ENCODE results near the gene FAM174B. TPM values are rescaled to one million over a fixed set of nuclear protein-coding genes. Genes with fewer than 3 reads are reported as not detected.

The FAM174B gene
- total RNA-seq, 1 experiment from 2014 or later = 0.81 TPM

DNA sequence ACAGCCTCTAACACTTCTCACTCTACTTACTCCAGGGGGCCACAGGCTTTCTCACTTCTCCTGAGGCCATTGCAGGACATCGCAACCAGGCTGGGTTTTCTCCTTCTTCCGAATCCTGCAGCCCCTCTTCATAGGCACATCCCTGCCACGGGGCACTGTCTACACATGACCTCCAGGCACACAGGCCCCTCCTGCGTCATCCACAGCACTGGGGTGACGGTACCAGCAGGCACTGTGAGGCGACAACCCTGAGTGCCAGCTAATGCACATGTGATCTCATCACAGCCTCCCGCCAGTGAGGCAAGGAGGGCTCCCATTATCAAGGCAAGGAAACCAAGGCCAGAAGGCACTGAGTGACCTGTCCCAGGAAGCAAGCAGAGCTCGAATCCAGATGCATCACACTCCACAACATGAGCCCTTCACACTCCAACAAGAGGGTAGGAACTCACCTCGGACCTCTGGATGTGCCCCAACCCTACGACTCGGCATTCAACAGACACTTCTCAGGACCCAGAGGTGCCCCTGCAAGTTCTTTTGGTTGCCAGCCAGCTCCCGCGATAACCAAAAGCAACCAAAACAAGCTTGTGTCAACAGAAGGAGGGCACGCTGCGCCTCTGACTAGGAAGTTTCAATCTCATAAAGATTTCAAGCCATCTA is 16.7 kb downstream of the FAM174B start:
- DNase-seq (ENCODE audit: low spot score) = no peak

DNA sequence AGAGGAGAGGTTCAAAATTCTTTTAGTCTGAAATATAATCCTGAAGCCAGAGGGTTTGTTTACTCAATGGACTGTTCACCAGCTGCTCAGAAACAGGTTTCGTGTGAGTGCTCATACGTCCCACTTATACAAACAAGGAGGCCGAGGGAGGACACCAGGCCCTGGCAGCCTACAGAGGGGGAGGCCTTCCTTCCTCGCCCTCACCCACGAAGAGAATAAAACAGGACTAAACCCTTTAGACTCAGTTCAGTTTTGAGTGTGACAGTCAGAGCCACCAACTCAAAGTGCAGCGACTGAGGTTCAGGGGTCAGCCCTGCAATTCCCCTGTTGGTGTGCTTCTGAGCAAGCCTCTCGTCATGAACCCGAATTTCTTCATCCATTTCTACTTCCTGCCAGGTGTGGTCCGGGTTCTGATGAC is 17.3 kb downstream of the FAM174B start:
- DNase-seq (ENCODE audit: low spot score) = no peak

DNA sequence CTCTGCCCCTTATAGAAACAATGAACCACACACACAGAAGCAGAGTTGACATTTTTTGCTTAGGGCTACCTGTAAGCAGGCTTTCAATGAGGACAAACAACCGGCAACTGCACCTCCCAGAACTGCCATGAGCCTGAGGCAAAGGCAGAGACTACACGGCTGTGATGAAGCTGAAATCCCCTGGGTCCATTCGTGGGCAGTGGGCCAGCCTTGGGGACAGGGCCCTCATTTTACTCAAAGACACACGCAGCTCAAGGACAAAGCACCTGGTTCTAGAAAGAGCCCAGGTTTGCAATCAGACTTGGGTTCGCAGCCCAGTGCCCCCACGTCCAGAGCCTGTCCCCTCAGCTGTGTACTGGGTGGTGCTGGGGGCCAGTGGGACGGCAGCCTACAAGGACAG is 17.9 kb downstream of the FAM174B start:
- no peak for DNase-seq (ENCODE audit: low spot score)

DNA sequence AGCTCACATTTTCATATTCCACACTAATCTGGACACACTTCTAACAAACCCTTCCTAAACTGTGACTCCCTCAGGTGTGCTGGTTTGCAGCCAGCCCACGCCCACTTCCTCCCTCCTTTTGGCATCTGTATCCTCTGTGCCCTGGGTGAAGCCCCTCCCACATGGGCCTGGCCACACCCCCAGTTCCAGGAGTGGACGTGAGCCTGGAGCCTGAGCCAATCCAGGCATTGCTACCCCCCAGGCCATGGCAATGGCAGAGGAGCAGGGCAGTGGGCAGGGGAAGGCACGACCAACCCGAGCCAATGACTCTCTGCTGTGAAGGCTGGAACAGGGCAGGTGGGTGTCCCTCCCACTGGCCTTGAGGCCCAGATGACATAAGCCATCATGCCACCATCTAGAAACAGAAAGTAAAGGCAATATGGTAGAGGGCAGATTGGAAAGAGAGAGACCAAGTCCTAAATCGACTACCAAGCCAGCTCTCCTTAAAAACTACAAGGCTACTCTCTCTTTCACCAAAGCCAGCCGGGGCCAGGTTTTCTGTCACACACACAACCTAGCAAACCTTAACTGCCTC is 18.6 kb downstream of the FAM174B start:
- DNase-seq (ENCODE audit: low spot score) = no peak

DNA sequence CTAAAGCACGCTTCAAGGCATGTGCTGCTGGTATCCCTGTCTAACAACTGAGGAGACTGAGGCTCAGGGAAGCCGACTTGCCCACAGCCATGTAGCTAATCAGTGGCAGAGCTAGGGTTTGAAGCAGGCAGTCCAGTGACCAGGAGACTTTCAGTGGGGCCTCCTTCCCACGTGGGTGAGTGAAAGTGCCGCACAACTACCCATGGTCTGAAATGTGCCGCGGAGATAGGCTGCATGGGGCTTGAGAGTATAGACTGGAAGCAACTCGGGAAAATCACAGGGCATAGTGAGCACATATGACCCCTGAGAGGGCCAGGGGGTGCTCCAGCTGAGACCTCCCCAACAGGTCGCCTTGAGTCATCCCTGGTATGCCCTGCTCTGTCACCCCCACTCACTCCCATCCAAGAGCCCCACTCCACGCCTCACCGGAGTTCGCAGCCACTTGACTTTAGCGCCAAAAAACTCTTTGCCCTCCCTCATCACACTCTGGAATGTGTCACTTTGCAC is 19.1 kb downstream of the FAM174B start:
- no peak for DNase-seq (ENCODE audit: low spot score)

DNA sequence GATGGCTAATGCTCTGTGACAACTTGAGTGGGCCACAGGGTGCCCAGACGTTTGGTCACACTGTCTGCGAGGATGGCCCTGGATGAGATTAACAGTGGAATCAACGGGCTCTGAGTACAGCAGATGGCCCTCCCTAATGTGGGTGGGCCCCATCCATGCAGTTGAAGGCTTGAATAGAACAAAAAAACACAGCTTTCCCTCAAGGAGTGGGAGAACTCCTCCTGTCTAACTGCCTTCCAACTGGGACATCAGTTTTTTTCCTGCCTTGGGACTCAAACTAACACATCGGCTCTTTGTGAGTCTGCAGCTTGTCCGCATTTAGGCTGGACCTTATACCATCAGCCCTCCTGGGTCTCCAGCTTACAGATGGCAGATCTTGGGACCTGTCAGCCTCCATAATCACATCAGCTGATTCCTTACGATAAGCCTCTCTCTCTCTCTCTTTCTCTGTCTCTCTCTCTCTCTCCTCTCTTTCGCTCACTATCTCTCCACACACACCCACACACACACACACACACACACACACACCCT is 20.8 kb downstream of the FAM174B start:
- no peak for DNase-seq (ENCODE audit: low spot score)

DNA sequence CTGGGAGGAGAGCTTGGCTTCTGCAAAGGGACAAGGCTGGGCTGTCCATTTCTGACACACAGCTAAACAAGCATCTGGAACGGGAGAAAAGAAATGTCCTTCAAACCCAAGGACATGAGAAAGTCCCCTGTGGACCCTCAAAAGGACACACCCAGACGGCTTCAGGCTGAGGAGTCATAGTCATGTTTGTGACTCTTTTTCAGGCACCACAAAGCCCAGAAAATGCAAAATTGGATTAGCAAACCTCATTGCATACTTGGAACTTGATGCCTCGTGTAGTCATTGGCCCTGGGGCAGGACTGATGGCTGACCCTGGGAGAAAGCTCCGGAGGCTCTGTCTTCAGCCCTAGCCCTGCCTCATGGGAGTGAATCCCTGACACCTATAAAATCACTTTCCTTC is 21.5 kb downstream of the FAM174B start:
- no peak for DNase-seq (ENCODE audit: low spot score)

DNA sequence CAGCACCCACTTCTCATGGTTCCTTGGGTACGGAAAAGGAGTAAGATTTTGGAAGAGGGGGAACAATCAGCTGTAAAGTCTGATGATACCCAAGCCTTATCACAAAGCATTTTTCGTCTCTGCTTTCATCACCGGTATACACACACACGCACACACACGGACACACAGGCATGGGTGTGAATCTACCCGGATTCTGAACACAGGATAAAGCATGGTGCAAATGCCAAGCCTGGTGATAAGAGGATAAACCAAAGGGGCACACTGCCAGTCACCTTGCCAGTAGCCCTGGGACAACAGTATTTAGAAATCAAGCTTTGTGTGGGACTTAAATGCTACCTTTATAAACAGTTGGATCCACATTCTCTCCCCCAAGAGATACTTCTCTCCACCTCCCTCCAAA is 22.2 kb downstream of the FAM174B start:
- no peak for DNase-seq (ENCODE audit: low spot score)

DNA sequence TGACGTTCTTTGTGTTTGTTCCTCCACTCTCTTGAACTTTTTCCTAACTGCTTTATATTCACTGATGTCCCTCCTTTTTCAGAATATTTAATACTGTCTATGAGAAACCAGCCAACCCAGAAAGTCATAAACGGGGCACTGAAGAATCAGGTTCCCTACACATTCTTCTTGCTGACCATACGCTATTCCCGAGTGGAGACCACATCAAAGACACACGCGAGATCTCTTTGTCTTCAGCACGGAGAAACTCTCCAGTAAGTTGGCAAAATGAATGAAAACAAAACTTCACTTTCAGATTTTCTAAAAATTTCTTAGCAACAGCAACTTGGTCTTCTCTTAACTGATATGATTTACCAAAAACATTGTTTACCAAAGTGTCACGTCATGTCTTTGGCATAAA is 22.6 kb downstream of the FAM174B start:
- DNase-seq (ENCODE audit: low spot score) = no peak

DNA sequence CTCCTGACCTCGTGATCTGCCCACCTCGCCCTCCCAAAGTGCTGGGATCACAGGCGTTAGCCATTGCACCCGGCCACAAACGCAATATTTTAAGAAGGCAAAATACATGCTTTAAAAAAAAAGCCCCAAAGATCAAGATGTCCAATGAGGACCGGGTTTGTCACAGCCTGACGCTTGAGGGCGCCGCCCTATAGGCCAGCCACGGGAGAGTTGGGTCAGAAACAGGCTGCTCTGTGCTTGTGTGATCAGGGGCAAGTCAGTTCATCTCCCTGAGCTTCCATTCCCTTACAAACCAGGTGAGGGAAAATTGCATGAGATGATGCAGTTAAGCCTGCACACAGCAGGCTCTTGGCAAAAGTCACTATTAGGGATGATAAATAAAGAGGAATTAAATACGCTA is 23.9 kb downstream of the FAM174B start:
- DNase-seq (ENCODE audit: low spot score) = no peak

DNA sequence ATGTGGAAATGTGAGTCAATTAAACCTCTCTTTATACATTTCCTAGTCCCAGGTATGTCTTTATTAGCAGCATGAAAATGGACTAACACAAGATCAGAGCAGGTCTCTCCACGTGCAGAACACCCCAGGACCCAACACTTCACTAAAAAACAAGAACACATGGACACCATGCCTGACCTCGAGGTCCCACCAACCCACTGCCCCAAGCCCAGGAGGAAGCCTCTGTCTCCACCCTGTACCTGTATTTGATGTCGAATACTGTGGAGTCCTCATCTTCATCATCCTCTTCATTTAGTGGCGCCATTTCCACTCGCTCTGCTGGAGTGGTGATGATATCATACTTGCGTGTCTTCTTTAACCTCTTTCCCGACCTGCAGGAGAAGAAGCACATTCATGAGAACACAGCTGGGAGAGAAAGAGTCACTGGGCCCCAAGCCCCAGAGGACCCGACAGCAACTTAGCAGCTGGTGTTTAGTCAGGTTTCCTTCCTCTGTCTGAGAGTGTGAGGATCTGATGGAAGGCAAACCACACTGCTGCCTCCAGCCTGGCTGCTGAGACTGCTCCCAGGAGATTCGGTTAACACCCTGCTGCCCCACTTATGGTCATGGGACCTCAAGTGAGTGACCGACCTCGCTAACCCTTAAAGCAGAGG is 25.5 kb downstream of the FAM174B start:
- DNase-seq (ENCODE audit: low spot score) = no peak

DNA sequence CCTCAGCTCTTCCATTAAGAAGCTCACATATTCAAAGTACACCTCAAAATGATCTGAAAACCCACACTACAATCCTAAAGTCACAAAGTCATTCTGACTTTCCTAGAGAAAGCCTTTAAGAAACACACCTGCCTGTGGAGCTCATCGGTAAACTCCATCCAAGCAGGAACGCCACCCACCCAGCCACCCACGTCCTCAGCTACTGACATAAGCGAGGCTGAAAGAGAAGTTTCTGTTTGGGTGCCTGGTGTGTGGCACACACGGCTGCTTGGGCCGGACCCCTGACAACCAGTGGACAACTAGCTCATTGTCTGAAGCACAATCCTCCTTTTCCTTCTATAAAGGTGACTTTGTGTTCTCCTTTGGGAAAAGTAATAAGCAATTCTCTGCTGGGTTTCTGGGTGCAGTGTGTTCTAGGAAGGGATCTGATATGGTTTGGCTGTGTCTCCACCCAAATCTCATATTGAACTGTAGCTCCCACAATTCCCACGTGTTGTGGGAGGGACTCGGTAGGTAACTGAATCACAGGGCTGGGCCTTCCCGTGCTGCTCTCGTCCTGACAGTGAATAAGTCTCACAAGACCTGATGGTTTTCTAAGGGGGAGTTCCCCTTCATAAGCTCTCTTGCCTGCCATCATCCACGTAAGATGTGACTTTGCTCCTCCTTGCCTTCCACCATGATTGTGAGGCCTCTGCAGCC is 26.1 kb downstream of the FAM174B start:
- no peak for DNase-seq (ENCODE audit: low spot score)

DNA sequence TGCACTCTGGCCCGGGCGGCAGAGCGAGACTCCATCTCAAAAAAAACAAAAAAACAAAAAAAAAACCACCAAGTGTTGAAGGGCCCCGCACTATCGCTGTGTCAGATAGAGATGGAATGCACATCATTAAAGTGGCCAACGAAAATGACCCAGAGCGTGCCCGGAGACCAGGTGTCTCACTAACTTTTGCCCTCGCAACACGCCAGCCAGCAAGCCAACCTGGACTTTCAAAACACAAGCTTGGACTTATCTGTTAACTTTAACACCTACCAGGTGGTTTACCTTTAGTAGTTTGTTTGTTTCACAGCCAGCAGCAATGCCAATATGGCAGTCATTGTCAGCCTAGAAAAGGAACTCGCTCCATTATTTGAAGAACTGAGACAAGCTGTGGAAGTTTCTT is 28.6 kb downstream of the FAM174B start:
- no peak for DNase-seq (ENCODE audit: low spot score)

DNA sequence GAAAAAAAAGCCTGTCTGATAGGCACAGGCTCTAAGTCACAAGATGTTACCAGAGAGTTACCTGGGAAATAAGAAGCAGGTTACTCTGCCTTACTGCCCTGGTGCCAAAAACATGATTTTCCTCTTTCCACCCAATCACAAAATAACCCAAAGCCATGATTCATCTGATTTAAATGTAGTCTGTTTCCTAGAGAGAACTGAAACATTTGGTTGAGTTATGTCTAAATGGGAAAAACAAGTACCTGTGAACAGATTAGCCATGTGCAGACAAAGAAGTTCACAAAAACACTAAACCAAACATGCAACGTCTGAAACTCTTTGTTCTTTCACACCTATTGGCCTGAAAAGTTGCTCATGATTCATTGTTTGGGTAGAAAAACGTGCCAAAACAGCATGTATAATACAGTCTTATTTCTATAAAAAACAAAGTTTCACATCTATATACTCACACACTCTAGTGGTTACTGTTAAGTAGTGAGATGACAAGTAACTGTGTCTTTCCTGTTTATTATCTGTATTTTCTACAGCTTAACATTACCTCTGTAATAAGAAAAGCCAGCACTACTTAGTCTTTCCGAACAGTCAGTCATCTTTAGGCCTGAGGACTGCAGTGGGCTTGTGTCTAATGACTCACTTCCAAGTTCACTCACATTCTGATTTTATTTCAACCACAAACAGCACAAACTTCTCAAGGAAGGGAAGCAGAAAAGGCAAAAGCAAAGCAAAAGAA is 30.2 kb downstream of the FAM174B start:
- DNase-seq (ENCODE audit: low spot score) = peak; percentile 46

DNA sequence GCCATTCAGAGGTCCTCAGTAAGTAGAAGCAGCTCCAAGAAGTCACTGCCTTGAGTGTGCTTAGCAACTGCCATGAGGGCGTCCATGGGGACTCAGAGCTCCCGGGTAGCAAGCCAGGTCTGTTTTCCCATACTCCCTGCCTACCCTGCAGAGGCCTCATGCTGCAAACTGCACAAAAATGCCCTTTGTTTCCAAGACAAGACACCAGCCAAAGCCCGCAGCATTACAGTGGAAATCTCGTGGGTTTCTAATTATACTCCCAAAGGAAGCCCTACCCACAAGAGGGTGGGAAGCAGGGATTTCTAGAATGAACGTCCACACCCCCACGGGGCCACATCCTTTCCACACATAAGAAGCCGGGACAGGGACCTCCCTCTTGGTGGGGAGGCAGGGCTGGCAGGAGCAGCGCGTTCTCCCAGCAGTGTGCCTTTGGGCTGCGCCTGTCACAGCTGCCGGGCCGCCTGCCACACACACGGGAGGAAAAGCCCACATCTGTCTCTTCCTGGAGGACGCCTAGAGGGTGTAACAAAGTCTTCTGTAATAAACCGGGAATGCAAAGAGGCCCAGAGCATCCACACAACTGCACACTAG is 31.1 kb downstream of the FAM174B start:
- no peak for DNase-seq (ENCODE audit: low spot score)

DNA sequence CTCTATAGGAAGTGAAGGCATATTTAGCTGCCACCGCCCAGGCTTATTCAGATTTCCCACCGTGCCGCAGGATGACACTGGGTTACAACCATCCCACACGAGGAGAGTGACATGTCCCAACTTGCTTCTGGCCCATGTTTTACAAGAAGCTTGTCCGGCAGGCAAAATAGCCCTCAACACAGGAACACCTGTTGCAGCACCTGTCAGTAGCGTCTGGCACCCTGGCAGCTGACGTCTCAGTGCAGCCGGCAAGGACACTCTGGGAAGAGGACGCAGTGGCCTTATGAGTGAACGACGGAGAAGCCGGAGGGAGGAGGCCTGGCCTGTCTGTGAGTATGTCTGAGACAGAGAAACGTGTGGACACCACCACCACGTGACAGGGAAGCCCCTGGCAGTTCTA is 32.1 kb downstream of the FAM174B start:
- DNase-seq (ENCODE audit: low spot score) = no peak

DNA sequence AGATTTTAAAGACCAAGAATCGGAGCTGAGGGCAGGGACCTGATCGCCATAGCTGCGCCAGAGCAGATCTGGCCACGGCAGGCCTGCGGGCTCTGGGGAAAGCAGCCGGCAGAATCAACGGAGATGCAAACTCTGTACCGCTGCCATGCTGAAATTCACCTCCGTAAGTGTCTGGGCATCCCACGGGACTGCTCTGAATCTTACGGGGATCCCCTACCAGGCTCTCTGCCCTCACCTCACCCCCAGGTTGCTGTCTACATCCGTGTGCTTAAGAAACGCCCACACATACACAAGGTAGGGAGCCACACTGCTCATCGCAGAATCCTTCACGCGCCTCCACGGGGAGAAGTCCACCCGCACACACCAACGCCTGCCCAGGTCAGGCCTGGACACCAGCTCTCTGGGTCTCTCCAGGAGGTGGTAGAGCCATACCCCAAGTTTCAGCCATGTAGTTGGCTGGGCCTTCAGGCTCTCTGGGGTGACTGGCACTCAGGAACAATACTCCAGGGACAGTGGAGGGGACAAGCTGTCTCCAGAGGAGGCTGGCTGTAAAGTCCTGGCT is 33.5 kb downstream of the FAM174B start:
- DNase-seq (ENCODE audit: low spot score) = no peak

DNA sequence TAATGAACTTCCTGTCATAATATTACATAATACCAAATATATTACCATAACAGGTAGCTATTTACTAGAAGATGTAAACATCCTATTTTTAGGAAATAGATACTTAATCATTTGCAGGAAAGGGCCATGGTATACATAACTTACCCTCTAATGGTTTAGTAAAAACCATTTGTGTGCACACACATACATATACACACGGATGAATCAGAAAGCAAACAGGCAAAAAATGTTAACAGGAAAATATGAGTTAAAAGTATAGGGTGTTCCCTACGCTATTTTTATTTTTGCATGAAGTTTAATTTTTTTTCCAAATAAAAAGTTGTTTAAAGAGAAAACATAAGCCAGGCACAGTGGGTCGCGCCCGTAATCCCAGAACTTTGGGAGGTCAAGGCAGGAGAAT is 34.6 kb downstream of the FAM174B start:
- no peak for DNase-seq (ENCODE audit: low spot score)

DNA sequence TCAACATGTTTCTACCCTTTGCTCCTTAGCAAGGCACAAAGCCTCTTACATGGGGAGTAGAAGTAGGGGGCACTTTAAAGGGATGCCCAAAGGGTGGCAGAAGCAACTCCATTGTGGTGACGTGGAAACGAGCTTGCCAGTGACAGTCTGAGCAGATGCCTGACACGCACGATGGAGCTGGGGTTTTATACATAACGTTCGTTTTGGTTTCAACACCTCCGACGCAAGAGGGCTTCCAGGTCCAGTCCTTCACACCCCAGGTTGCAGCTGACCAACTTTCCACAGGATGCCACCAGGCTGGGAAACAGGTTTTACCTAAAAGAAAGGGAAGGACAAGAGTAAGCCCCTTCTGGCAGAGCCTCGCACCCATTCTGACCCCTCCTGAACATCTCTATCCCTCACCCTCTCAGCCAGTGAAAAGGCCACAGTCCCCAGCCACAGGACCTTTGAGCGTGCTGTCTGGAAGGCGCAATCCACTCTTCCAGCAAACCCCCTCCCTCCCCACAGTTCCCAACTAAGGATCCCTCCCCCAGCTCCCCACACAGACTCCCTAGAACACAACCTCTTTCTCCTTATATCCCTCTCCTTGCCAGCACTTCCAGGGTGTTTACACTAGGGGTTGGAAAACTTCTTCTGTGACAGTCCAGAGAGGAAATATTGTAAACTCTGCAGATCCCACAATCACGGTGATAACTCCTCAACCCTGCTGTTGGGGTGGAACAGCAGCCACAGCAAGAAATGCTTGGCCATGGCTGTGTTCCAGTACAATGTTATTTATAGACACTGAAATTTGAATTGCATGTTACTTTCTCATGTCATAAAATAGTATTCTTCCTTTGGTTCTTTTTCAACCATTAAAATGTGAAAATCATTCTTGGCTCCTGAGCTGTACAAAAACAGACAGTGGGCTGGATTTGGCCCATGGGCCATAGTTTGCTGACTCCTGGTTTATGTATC is 36.2 kb downstream of the FAM174B start:
- DNase-seq (ENCODE audit: low spot score) = no peak

Measured in A172 (cell line).